GM12878 (cell line): ENCODE measurements around the gene MTA3. TPM values are rescaled to one million over a fixed set of nuclear protein-coding genes. Genes with fewer than 3 reads are reported as not detected.

Experiments
- ATAC-seq: fragments of 200-7000 bp; cut with Tn5 transposase; 3 replicates; pipeline ENCODE4 v1.9.1; 2020; ENCODE audit warnings: mild to moderate bottlenecking, moderate library complexity
- BruUV-seq: library from RNA; stranded (reverse); fragments of 400-500 nt; replicated peaks from 2 replicates; lab custom pipeline; 2021; lab: Mats Ljungman, UMichigan
- CTCF ChIA-PET: fragments of 300-600 bp; sonication (Branson Sonifier 250); formaldehyde crosslinking; extraction: SDS; loops from one replicate; lab custom pipeline; 2021; ENCODE audit warnings: inconsistent platforms; lab: Yijun Ruan, JAX
- POLR2A ChIA-PET: fragments of 350-600 bp; formaldehyde crosslinking; extraction: SDS; loops from one replicate; lab custom pipeline; 2021; ENCODE audit warnings: inconsistent platforms; lab: Charles Lee
- RAD21 ChIA-PET: fragments of 300-600 bp; sonication (Branson Sonifier 250); formaldehyde crosslinking; loops from one replicate; lab custom pipeline; 2023; ENCODE audit warnings: antibody characterized with exemption; ENCODE audit not compliant: unreplicated experiment; lab: Charles Lee
- SMC1A ChIA-PET: fragments of 300-600 bp; sonication (Branson Sonifier 250); formaldehyde crosslinking; loops from one replicate; lab custom pipeline; 2023; ENCODE audit not compliant: unreplicated experiment, uncharacterized antibody; lab: Charles Lee
- DNase-seq: peaks from one replicate; pipeline ENCODE4 v3.0.0-alpha.2; 2011; ENCODE audit warnings: low read depth, low spot score
- FAIRE-seq: peaks from 3 replicates; lab custom pipeline; 2011; peaks lifted over from hg19 to GRCh38; lab: Jason Lieb, UNC
- H2AFZ ChIP-seq: 2 replicates; pipeline ENCODE4 v1.6.0; 2011; ENCODE audit warnings: low read depth, low read length, control low read depth; ENCODE audit not compliant: control insufficient read depth
- H3K27ac ChIP-seq: 2 replicates; pipeline ENCODE4 v1.5.1; 2011; ENCODE audit warnings: control low read depth; ENCODE audit not compliant: control insufficient read depth, insufficient read depth
- H3K27me3 ChIP-seq, 2 experiments: replicated peaks in 1 of 2; 2 replicates each; pipeline versions ENCODE4 v1.6.0 to v1.6.1; 2011; ENCODE audit warnings: low read length in 1 of 2; ENCODE audit not compliant: control insufficient read depth in 2 of 2, insufficient read depth in 2 of 2
- H3K36me3 ChIP-seq, 2 experiments: 2 replicates each; pipeline ENCODE4 v1.5.1; 2011; ENCODE audit warnings: low read length in 1 of 2; ENCODE audit not compliant: control insufficient read depth in 2 of 2, insufficient read depth in 2 of 2
- H3K4me1 ChIP-seq: 2 replicates; pipeline ENCODE4 v1.6.1; 2011; ENCODE audit warnings: mild to moderate bottlenecking, low read length, moderate library complexity, mixed read lengths; ENCODE audit not compliant: control insufficient read depth, insufficient read depth
- H3K4me2 ChIP-seq: 2 replicates; pipeline ENCODE4 v1.6.0; 2011; ENCODE audit warnings: control low read depth; ENCODE audit not compliant: control insufficient read depth, insufficient read depth
- H3K4me3 ChIP-seq: fragments of 200-600 bp; sonication (generic); 2 replicates; pipeline ENCODE4 v1.5.1; 2016
- H3K79me2 ChIP-seq: 2 replicates; pipeline ENCODE4 v1.6.0; 2011; ENCODE audit warnings: low read length; ENCODE audit not compliant: control insufficient read depth, insufficient read depth
- H3K9ac ChIP-seq: 2 replicates; pipeline ENCODE4 v1.8.0; 2011; ENCODE audit warnings: low read length, control low read depth, mixed read lengths; ENCODE audit not compliant: control insufficient read depth, insufficient read depth
- H3K9me3 ChIP-seq: replicated peaks from 3 replicates; pipeline ENCODE4 v1.5.1; 2011; ENCODE audit warnings: mild to moderate bottlenecking, low read length; ENCODE audit not compliant: control insufficient read depth, insufficient read depth
- H4K20me1 ChIP-seq: 2 replicates; pipeline ENCODE4 v1.6.0; 2011; ENCODE audit not compliant: control insufficient read depth, insufficient read depth
- BACH1 ChIP-seq: fragments of 450-650 bp; IDR thresholded peaks from 2 replicates; pipeline ENCODE4 v1.6.1; 2017; ENCODE audit warnings: mild to moderate bottlenecking, borderline replicate concordance
- CHD2 ChIP-seq: IDR thresholded peaks from 2 replicates; pipeline ENCODE4 v1.6.1; 2011; ENCODE audit warnings: low read depth, low read length, improper control_type of control experiment, borderline replicate concordance
- CHD4 ChIP-seq: fragments of 200-600 bp; sonication (generic); IDR thresholded peaks from 2 replicates; pipeline ENCODE4 v1.6.1; 2016; ENCODE audit warnings: mild to moderate bottlenecking
- FOXK2 ChIP-seq: fragments of 450-650 bp; IDR thresholded peaks from 2 replicates; pipeline ENCODE4 v1.6.1; 2017; ENCODE audit warnings: mild to moderate bottlenecking, moderate library complexity
- LARP7 ChIP-seq: fragments of 450-650 bp; IDR thresholded peaks from 2 replicates; pipeline ENCODE4 v1.6.1; 2017; ENCODE audit warnings: mild to moderate bottlenecking
- NR2C1 ChIP-seq: fragments of 450-650 bp; IDR thresholded peaks from 2 replicates; pipeline ENCODE4 v1.6.1; 2017; ENCODE audit warnings: antibody characterized with exemption, mild to moderate bottlenecking, moderate library complexity
- NR2C2 ChIP-seq: IDR thresholded peaks from 2 replicates; pipeline ENCODE4 v1.6.1; 2011; ENCODE audit warnings: borderline replicate concordance, low read depth; ENCODE audit not compliant: control insufficient read depth, insufficient read length
- POU2F2 ChIP-seq: IDR thresholded peaks from 3 replicates; pipeline ENCODE4 v1.6.1; 2011; ENCODE audit warnings: low read depth, mild to moderate bottlenecking, low read length, borderline replicate concordance
- RELA ChIP-seq: fragments of 450-650 bp; IDR thresholded peaks from 2 replicates; pipeline ENCODE4 v1.8.0; 2014; ENCODE audit warnings: borderline replicate concordance; ENCODE audit not compliant: partially characterized antibody
- RFX5 ChIP-seq: IDR thresholded peaks from 2 replicates; pipeline ENCODE4 v1.6.1; 2011; ENCODE audit warnings: low read depth, low read length, improper control_type of control experiment
- SPI1 ChIP-seq: IDR thresholded peaks from 2 replicates; pipeline ENCODE4 v1.6.1; 2011; ENCODE audit warnings: low read depth, mild to moderate bottlenecking, low read length, moderate library complexity, borderline replicate concordance; ENCODE audit not compliant: insufficient read depth
- ZNF274 ChIP-seq: IDR thresholded peaks from one replicate; pipeline ENCODE4 v1.8.0; 2011; ENCODE audit not compliant: insufficient read length, insufficient read depth
- WGBS: methylation state at CpG from one replicate; pipeline ENCODE4 v1.1.6; 2016; ENCODE audit warnings: low lambda C conversion rate; ENCODE audit not compliant: insufficient replicate concordance, insufficient coverage; ENCODE audit errors: missing lambda C conversion rate; 5-methylcytosine and 5-hydroxymethylcytosine counted together
- in situ Hi-C: fragments of 300-500 bp; cut with MboI; formaldehyde crosslinking; loops from 9 replicates; pipeline ENCODE4 v1.14.3; 2018; ENCODE audit warnings: mixed read lengths
- intact Hi-C: fragments of 100-400 bp; cut with micrococcal nuclease; formaldehyde crosslinking; loops from one replicate; pipeline ENCODE4 v1.14.2; 2022; ENCODE audit not compliant: unreplicated experiment
- polyA plus RNA-seq, 11 experiments: library from polyadenylated mRNA; depleted of rRNA in 4 of 11; unstranded in 6 of 11; stranded (reverse) in 5 of 11; fragments of >200 nt; fragmentation: Nextera tagmentation in 4 of 11; fragmentation: Illumina TruSeq in 1 of 11; extraction: Ambion mirVana in 4 of 11; extraction: Trizol in 1 of 11; gene quantifications; 1 replicate in 1 of 11; 2 replicates in 10 of 11; pipeline versions ENCODE4 v1.2.1 to v1.2.3, GENCODE V29; 2011 to 2016; ENCODE audit warnings: inconsistent platforms in 2 of 11, missing spikeins in 2 of 11, low read depth in 1 of 11
- total RNA-seq, 4 experiments: library from RNA; depleted of rRNA in 3 of 4; stranded (reverse); fragments of >200 nt in 3 of 4; fragmentation: Illumina TruSeq in 1 of 4; extraction: Trizol in 1 of 4; gene quantifications; 2 replicates each; pipeline versions ENCODE4 v1.2.1 to v1.2.3, GENCODE V29; 2013 to 2021
- TF ChIP-seq, protein P1 (sequence below): fragments of 150-350 bp; IDR thresholded peaks from 2 replicates; pipeline ENCODE4 v1.6.1; 2016; ENCODE audit warnings: low read depth, low read length
- TF ChIP-seq, protein P2 (sequence below): IDR thresholded peaks from 2 replicates; pipeline ENCODE4 v1.6.1; 2011; ENCODE audit warnings: low read depth, mild to moderate bottlenecking, low read length, moderate library complexity, borderline replicate concordance; ENCODE audit errors: extremely low read depth
- TF ChIP-seq, protein P3 (sequence below): fragments of 450-650 bp; IDR thresholded peaks from 2 replicates; pipeline ENCODE4 v1.6.1; 2017; ENCODE audit warnings: borderline replicate concordance
- TF ChIP-seq, protein P4 (sequence below): IDR thresholded peaks from 2 replicates; pipeline ENCODE4 v1.6.1; 2012; ENCODE audit warnings: low read depth, low read length, improper control_type of control experiment
- TF ChIP-seq, protein P5 (sequence below): IDR thresholded peaks from 2 replicates; pipeline ENCODE4 v1.6.1; 2011; ENCODE audit warnings: low read depth, low read length, improper control_type of control experiment, borderline replicate concordance
- TF ChIP-seq, protein P6 (sequence below): IDR thresholded peaks from 2 replicates; pipeline ENCODE4 v1.6.1; 2012; ENCODE audit warnings: low read depth, low read length, improper control_type of control experiment

The MTA3 gene
- total and polyA plus RNA-seq, 10 of the 15 experiments (the other 5 are each of a cell fraction or from before 2014, with no cell fraction given), result 17.6 to 45.5 (median 26.5) TPM

DNA sequence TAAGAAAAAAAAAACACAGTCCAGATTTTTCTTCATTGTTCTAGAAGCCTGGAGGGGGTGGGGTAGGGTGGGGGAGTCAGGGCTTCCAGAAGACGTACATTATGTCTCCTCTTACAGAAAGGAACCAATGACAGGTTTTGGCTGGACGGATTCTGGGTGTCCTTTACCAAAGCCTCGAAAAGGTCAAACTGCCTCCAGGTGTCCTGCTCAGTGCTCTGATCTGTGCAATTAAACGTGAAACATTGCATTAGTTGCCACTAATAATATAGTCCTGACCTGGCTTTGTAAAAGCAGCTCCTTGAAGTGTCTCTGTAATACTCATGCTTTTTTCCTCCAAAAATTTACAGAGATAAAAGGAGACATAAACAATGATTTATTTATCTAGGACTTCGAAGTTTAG lies 11.1 kb upstream of the MTA3 start:
- no peak for FAIRE-seq
- POLR2A ChIA-PET, result no interaction called here
- no peak for TF ChIP-seq RFX5
- TF ChIP-seq ZNF274, result no peak
- TF ChIP-seq, protein P1, sequence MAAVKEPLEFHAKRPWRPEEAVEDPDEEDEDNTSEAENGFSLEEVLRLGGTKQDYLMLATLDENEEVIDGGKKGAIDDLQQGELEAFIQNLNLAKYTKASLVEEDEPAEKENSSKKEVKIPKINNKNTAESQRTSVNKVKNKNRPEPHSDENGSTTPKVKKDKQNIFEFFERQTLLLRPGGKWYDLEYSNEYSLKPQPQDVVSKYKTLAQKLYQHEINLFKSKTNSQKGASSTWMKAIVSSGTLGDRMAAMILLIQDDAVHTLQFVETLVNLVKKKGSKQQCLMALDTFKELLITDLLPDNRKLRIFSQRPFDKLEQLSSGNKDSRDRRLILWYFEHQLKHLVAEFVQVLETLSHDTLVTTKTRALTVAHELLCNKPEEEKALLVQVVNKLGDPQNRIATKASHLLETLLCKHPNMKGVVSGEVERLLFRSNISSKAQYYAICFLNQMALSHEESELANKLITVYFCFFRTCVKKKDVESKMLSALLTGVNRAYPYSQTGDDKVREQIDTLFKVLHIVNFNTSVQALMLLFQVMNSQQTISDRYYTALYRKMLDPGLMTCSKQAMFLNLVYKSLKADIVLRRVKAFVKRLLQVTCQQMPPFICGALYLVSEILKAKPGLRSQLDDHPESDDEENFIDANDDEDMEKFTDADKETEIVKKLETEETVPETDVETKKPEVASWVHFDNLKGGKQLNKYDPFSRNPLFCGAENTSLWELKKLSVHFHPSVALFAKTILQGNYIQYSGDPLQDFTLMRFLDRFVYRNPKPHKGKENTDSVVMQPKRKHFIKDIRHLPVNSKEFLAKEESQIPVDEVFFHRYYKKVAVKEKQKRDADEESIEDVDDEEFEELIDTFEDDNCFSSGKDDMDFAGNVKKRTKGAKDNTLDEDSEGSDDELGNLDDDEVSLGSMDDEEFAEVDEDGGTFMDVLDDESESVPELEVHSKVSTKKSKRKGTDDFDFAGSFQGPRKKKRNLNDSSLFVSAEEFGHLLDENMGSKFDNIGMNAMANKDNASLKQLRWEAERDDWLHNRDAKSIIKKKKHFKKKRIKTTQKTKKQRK, result no peak
- TF ChIP-seq SPI1, result no peak
- TF ChIP-seq FOXK2, result no peak
- TF ChIP-seq, protein P2, sequence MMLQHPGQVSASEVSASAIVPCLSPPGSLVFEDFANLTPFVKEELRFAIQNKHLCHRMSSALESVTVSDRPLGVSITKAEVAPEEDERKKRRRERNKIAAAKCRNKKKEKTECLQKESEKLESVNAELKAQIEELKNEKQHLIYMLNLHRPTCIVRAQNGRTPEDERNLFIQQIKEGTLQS, result no peak
- TF ChIP-seq LARP7, result no peak
- TF ChIP-seq, protein P3, sequence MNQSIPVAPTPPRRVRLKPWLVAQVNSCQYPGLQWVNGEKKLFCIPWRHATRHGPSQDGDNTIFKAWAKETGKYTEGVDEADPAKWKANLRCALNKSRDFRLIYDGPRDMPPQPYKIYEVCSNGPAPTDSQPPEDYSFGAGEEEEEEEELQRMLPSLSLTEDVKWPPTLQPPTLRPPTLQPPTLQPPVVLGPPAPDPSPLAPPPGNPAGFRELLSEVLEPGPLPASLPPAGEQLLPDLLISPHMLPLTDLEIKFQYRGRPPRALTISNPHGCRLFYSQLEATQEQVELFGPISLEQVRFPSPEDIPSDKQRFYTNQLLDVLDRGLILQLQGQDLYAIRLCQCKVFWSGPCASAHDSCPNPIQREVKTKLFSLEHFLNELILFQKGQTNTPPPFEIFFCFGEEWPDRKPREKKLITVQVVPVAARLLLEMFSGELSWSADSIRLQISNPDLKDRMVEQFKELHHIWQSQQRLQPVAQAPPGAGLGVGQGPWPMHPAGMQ, result no peak
- no peak for TF ChIP-seq CHD2
- TF ChIP-seq POU2F2, result no peak
- no peak for TF ChIP-seq CHD4
- no peak for TF ChIP-seq BACH1
- TF ChIP-seq NR2C2, result no peak
- TF ChIP-seq, protein P4, sequence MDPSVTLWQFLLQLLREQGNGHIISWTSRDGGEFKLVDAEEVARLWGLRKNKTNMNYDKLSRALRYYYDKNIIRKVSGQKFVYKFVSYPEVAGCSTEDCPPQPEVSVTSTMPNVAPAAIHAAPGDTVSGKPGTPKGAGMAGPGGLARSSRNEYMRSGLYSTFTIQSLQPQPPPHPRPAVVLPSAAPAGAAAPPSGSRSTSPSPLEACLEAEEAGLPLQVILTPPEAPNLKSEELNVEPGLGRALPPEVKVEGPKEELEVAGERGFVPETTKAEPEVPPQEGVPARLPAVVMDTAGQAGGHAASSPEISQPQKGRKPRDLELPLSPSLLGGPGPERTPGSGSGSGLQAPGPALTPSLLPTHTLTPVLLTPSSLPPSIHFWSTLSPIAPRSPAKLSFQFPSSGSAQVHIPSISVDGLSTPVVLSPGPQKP, result no peak
- no peak for TF ChIP-seq NR2C1
- TF ChIP-seq RELA, result no peak
- TF ChIP-seq, protein P5, sequence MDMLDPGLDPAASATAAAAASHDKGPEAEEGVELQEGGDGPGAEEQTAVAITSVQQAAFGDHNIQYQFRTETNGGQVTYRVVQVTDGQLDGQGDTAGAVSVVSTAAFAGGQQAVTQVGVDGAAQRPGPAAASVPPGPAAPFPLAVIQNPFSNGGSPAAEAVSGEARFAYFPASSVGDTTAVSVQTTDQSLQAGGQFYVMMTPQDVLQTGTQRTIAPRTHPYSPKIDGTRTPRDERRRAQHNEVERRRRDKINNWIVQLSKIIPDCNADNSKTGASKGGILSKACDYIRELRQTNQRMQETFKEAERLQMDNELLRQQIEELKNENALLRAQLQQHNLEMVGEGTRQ, result no peak
- TF ChIP-seq, protein P6, sequence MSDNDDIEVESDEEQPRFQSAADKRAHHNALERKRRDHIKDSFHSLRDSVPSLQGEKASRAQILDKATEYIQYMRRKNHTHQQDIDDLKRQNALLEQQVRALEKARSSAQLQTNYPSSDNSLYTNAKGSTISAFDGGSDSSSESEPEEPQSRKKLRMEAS, result no peak

More for the DNA sequence above, 11.1 kb upstream of the MTA3 start:
- no peaks in the 10 kb centered on the region for H4K20me1 ChIP-seq
- H3K27ac ChIP-seq, result no peak overlapping the region
- no peaks in the 10 kb centered on the region for H3K27me3 ChIP-seq
- DNase-seq (no peak), ATAC-seq (no peak)
- SMC1A ChIA-PET, result interaction anchor here (1.1 to 1.3 kb wide), 2 partner anchors 12 to 83 kb away, joined by 4 to 5 read pairs; no protein-coding TSS in a partner anchor
- no peak overlapping the region for H3K4me3 ChIP-seq
- intact Hi-C loops, result no loop called here
- H3K9ac ChIP-seq, result no peak overlapping the region
- CTCF ChIA-PET, result interaction anchor here (0.6 to 1.3 kb wide), 2 partner anchors 10 to 107 kb away, joined by 3 to 8 read pairs; no protein-coding TSS in a partner anchor
- WGBS, result 46% methylated on average over 5 of the region's 5 CpGs
- H3K79me2 ChIP-seq, result no peaks in the 10 kb centered on the region
- H3K36me3 ChIP-seq, result no peaks in the 10 kb centered on the region
- RAD21 ChIA-PET, result no interaction called here
- no peak overlapping the region for H3K4me2 ChIP-seq
- in situ Hi-C loops, result no loop called here
- no peaks in the 10 kb centered on the region for H3K9me3 ChIP-seq
- H2AFZ ChIP-seq, result no peak overlapping the region
- no TSS peak for BruUV-seq
- H3K4me1 ChIP-seq, result no peaks in the 10 kb centered on the region
